ENCODE measurements around the gene SLC5A4. TPM values are rescaled to one million over a fixed set of nuclear protein-coding genes. Genes with fewer than 3 reads are reported as not detected.

Gene SLC5A4
- total and polyA plus RNA-seq, 4 donors, result 0.03 to 0.75 (median 0.19) TPM

- Histone ChIP-seq H3K9me3 (ENCODE audit: control insufficient read depth in 4 of 4, low read length in 3 of 4) (no peaks in the 10 kb centered on the region), H3K4me3 (ENCODE audit: low read depth in 1 of 3, low read length in 3 of 3) (peak overlapping the region in 2 of 3 donors; percentile 30), H3K27ac (ENCODE audit: low read depth in 1 of 2, low read length in 2 of 2) (no peak overlapping the region), H3K4me1 (ENCODE audit: control insufficient read depth in 4 of 4, insufficient read depth in 4 of 4, low read length in 3 of 4) (peaks cover 3 to 25% (median 12%) of the 10 kb centered on the region in 4 donors), H3K9ac (ENCODE audit: low read depth in 1 of 2, low read length in 2 of 2) (no peak overlapping the region), H3K27me3 (ENCODE audit: control insufficient read depth in 4 of 4, insufficient read depth in 4 of 4, low read length in 3 of 4) (no peaks in the 10 kb centered on the region), H3K36me3 (ENCODE audit: control insufficient read depth in 4 of 4, insufficient read depth in 3 of 4, low read depth in 1 of 4, low read length in 3 of 4) (no peaks in the 10 kb centered on the region)
- TF ChIP-seq TAF1 (conservative IDR thresholded peaks at IDR 0.05) (no peak), HNF4G (IDR thresholded peaks at IDR 0.05) (no peak), HNF4A (conservative IDR thresholded peaks at IDR 0.05) (no peak), YY1 (IDR thresholded peaks at IDR 0.05) (no peak), CTCF (IDR thresholded peaks at IDR 0.05; ENCODE audit: low read depth, low read length, missing input control) (no peak), SP1 (IDR thresholded peaks at IDR 0.05) (no peak), RAD21 (IDR thresholded peaks at IDR 0.05) (no peak), FOXA1 (IDR thresholded peaks at IDR 0.05) (no peak), ZBTB33 (IDR thresholded peaks at IDR 0.05) (no peak), FOXA2 (IDR thresholded peaks at IDR 0.05) (no peak), ATF3 (IDR thresholded peaks at IDR 0.05) (no peak), JUND (IDR thresholded peaks at IDR 0.05) (no peak), GABPA (IDR thresholded peaks at IDR 0.05 in 1 of 2, conservative IDR thresholded peaks at IDR 0.05 in 1 of 2) (no peak), REST (IDR thresholded peaks at IDR 0.05) (no peak)
- peak; percentile 78 for DNase-seq (ENCODE audit: low spot score)
- WGBS, result 43% methylated on average over 53 of the region's 53 CpGs
Observed at GRCh38 chr22:32203181-32204039, 51.7 kb downstream of the SLC5A4 start.

Measured in liver (tissue), 9 donors.